Retina (tissue), 1 donor: ENCODE measurements around the gene DCLK1.

Source experiments
- DNase-seq: peaks from one replicate; pipeline ENCODE4 v3.0.0-alpha.2; 2016

Gene DCLK1

GRCh38 chr13:35732565-35732964 is 398.6 kb downstream of the DCLK1 start:
- no peak for DNase-seq

- no peak for DNase-seq
These were observed 399.7 kb downstream of the DCLK1 start for GRCh38 chr13:35731471-35731870.

- peak; percentile 58 for DNase-seq
These were observed 401.1 kb downstream of the DCLK1 start for GRCh38 chr13:35729926-35730627.

- DNase-seq, result no peak
These were observed 403.3 kb downstream of the DCLK1 start for GRCh38 chr13:35727881-35728280.

GRCh38 chr13:35724446-35724845 is 406.7 kb downstream of the DCLK1 start:
- no peak for DNase-seq

GRCh38 chr13:35723821-35724220 is 407.4 kb downstream of the DCLK1 start:
- DNase-seq, result no peak

GRCh38 chr13:35723053-35723461 is 408.1 kb downstream of the DCLK1 start:
- no peak for DNase-seq

- DNase-seq, result no peak
These were observed 408.6 kb downstream of the DCLK1 start for GRCh38 chr13:35722458-35723052.

GRCh38 chr13:35720690-35721554 is 410.3 kb downstream of the DCLK1 start:
- DNase-seq, result peak; percentile 93

- no peak for DNase-seq
These were observed 410.9 kb downstream of the DCLK1 start for GRCh38 chr13:35720290-35720689.
